NCI-H2196 treated with DMSO at 0.1 percent for 48 hours (cell line): ENCODE results near the gene SLC37A2.
"Not testable (repeated sequence)": the region's sequence is repeated elsewhere in the genome, so short reads cannot be mapped to it uniquely, and the experiment has no call there.

Experiments
- DNase-seq: peaks from one replicate; lab custom pipeline; 2025; ENCODE audit not compliant: unreplicated experiment; lab: John Stamatoyannopoulos, UW

SLC37A2 gene

GRCh38 chr11:125083312-125084056 lies 20.4 kb downstream of the SLC37A2 start:
- no peak for DNase-seq

DNA sequence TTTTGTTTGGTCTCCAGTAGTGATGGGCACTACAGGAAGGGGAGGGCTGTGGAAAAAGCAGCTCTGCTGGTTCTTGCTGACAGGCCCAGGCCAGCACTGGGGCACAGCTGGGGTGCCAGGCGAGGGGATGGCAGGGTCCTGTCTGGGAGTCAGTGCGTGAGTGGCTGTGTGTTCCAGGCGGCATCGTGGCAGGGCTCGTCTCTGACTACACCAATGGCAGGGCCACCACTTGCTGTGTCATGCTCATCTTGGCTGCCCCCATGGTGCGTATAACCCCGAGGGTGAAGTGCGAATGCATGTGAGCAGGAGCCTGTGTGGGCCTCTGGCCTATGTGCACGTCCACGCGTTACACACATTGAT lies 20.9 kb downstream of the SLC37A2 start:
- no peak for DNase-seq

DNA sequence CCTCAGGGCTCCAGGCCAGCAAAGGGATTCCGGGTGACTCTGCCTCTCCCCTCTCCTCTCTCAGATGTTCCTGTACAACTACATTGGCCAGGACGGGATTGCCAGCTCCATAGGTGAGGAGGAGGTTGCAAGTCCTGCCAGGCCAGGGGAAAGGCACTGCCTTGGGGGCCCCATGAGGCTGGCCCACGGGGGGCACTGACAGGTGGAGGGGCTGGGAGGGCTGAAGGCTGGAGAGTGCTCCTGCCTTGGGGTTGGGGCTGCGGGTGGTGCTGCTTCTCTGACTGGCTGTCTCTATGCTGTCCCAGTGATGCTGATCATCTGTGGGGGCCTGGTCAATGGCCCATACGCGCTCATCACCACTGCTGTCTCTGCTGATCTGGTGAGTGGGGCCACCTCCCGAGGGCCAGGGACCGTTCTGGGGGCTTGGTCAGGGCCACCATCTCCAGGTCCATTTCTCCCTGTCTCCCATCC lies 21.7 kb downstream of the SLC37A2 start:
- DNase-seq, result no peak

GRCh38 chr11:125085301-125086081 lies 22.4 kb downstream of the SLC37A2 start:
- DNase-seq, result no peak

GRCh38 chr11:125086633-125087296 lies 23.7 kb downstream of the SLC37A2 start:
- no peak for DNase-seq

DNA sequence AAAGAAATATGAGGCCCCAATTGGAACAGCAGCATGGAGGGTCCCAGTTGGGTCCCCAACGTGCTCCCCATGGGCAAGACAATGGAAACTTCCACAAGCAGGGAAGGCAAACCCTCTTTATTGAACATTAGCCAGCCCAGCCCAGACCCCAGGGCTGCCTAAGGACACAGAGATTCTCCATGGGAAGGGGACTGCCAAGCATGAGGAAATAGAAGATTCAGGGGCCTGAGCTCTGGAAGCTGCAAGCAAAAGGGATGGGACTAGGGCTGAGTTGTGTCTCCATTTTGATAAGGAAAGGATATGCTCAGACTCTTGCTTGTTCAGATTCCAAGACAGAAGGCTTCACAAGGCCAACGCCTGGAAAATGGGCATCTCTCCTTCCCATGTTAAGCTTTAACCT lies 25.0 kb downstream of the SLC37A2 start:
- no peak for DNase-seq

- no peak for DNase-seq
Observed at GRCh38 chr11:125088576-125089455, 25.7 kb downstream of the SLC37A2 start.

DNA sequence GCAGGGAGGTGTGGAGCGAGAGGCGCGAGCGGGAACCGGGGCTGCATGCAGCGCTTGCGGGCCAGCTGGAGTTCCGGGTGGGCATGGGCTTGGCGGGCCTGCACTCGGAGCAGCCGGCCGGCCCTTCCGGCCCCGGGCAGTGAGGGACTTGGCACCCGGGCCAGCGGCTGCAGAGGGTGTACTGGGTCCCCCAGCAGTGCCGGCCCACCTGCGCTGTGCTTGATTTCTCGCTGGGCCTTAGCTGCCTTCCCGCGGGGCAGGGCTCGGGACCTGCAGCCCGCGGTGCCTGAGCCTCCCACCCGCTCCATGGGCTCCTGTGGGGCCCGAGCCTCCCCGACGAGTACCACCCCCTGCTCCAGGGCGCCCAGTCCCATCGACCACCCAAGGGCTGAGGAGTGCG lies 26.4 kb downstream of the SLC37A2 start:
- not testable (repeated sequence) for DNase-seq

DNA sequence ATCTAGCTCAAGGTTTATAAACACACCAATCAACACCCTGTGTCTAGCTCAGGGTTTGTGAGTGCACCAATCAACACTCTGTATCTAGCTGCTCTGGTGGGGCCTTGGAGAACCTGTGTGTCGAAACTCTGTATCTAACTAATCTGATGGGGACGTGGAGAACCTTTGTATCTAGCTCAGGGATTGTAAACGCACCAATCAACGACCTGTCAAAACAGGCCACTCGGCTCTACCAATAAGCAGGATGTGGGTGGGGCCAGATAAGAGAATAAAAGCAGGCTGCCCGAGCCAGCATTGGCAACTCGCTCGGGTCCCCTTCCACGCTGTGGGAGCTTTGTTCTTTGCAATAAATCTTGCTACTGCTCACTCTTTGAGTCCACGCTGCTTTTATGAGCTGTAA lies 27.0 kb downstream of the SLC37A2 start:
- DNase-seq, result not testable (repeated sequence)

DNA sequence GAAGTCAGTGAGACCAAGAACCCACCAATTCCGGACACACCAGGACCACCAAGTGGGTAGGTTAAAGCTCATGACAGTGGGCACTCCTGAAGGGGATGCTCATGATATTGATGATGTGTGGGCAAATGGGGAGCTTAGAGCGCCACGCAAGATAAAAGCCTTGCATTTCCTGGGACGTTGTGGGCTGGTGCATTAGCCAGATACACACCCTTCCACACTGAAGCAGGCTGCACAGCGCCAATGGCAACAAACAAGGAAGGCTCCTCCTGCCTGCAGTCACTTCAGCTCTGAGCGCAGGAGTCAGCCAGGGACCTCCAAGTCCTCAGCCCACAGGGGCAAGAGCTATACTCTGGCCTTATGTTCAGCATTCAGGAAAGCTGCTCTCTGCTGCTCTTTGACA lies 27.7 kb downstream of the SLC37A2 start:
- DNase-seq, result no peak

DNA sequence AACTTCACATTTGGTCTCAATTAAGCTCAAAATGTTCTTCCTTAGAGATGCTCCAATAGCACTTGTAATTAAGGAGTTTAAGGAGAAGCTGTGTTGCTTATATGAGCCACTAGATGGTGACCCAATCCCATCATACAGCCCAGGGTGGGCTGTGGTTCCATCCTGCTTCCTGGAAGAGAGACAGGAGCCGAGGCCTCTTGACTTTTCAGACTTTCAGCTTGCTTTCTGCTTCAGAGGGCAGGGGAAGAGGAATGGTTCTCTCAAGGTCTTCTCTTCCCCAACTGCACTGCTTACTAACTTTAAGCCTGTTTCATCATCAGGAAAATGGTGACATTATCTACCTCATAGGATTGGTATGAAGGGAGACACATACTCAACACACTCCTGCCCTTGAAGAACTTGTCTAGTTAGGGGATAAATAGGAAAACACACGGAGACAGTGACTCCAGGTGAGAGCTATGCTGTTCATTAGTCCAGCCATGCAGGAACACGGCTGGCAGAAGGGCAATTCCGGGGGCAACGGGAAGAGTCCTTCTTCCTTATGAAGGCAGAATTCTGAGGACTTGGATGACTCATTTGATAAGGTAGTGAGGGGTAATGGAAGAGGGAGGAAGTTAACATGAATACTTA lies 28.3 kb downstream of the SLC37A2 start:
- no peak for DNase-seq

- no peak for DNase-seq
Observed at GRCh38 chr11:125091877-125092664, 29.0 kb downstream of the SLC37A2 start.

DNA sequence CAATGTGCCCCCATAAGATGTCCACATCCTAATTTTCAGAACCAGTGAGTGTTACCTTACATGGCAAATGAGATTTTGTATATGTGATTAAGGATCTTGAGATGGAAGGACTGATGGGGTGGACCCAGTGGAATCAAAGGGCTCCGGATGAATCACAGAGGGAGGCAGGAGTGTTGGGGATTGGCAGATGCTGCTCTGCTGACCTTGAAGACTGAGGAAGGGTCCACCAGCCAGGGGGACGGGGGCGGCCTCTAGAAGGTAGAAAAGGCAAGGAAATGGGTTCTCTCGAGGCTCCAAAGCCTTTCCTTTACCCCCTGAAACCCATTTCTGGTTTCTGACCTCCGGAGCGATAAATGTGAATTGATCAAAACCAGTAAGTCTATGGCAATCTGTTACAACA lies 29.6 kb downstream of the SLC37A2 start:
- no peak for DNase-seq

- no peak for DNase-seq
Observed at GRCh38 chr11:125093502-125093901, 30.4 kb downstream of the SLC37A2 start.

GRCh38 chr11:125094731-125095130 lies 31.6 kb downstream of the SLC37A2 start:
- DNase-seq, result no peak

- DNase-seq, result no peak
Observed at GRCh38 chr11:125100136-125100535, 37.0 kb downstream of the SLC37A2 start.

DNA sequence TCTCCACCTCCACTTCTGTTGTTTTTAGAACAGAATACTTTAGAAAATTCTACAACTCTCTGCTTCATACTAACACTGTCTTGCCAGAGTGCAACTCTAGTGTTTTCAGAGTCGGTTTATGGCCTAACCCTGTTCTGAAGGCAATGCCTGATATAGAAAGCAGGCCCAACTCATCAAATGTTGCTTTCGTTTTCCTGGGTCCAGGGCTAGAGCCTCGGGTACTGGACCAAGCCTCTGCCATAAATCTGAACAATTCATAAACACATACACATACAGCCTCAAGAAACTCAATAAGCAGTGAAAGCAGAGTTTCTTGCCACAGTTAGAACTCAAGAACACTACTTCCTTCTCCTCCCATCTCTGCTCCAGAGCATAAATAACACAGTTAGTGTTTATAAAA lies 38.5 kb downstream of the SLC37A2 start:
- no peak for DNase-seq

GRCh38 chr11:125102025-125102424 lies 38.9 kb downstream of the SLC37A2 start:
- no peak for DNase-seq

DNA sequence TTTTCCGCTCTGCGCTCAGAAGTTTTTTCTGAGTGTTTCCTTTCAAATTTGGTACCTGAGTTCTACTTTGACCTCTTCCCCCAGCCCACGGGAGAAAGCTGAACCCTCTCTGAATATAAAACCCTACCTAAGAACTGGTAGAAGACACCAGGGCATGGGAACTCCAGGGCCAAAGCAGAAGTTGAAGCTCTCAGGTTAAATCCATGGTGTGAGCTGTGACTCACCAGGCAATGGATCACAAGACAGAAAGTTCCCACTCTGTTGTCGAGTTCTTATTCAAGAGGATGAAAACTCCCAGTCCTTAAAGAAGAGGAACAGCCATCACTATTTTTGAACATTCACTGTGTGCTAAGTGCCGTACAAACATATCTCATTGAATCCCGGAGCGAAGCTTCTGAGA lies 39.4 kb downstream of the SLC37A2 start:
- DNase-seq, result no peak

GRCh38 chr11:125105926-125106325 lies 42.8 kb downstream of the SLC37A2 start:
- no peak for DNase-seq
